SHP77 (cell line): ENCODE results near the gene C5orf15.

ENCODE experiments used
- DNase-seq, 2 experiments: peaks; one replicate each; lab custom pipeline; 2025; lab: John Stamatoyannopoulos, UW

C5orf15 gene

DNA sequence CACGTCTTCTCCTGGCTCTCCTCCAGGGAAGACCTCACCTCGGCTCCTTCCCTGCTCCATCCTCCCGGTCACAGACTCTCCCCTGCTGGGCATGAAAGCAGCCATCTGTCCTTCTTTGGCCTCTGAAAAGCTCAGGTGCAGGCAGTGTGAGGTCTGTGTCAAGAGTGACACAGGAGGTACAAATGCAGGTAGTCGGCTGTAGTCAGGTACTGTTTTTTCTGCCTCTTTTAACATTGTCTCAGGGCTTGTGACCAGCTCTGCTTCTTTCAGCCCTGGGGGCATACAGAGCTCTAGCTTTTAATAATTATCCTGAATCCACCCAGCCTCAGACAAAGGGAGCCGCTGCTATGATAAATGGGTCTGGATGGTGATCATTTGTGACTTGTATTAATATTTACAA, 46.4 kb downstream of the C5orf15 start:
- DNase-seq: no peak

DNA sequence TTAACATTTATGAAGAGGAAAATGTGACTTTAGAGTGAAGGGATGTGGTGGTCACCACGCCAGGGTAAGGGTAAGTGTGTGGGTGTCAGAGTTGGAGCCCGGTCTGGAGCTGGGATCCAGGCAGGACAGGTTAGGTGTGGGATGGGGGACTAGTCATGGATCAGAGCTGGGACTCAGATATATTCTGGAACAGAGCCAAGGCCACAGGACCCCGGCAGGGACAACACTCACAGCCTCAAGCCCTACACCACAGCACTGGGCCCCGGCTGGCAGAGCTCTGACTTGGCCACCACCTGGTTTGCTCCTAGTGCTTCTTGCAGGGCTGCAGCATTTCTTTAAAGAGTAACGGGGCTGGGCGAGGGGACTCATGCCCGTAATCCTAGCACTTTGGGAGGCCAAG, 47.4 kb downstream of the C5orf15 start:
- no peak for DNase-seq

DNA sequence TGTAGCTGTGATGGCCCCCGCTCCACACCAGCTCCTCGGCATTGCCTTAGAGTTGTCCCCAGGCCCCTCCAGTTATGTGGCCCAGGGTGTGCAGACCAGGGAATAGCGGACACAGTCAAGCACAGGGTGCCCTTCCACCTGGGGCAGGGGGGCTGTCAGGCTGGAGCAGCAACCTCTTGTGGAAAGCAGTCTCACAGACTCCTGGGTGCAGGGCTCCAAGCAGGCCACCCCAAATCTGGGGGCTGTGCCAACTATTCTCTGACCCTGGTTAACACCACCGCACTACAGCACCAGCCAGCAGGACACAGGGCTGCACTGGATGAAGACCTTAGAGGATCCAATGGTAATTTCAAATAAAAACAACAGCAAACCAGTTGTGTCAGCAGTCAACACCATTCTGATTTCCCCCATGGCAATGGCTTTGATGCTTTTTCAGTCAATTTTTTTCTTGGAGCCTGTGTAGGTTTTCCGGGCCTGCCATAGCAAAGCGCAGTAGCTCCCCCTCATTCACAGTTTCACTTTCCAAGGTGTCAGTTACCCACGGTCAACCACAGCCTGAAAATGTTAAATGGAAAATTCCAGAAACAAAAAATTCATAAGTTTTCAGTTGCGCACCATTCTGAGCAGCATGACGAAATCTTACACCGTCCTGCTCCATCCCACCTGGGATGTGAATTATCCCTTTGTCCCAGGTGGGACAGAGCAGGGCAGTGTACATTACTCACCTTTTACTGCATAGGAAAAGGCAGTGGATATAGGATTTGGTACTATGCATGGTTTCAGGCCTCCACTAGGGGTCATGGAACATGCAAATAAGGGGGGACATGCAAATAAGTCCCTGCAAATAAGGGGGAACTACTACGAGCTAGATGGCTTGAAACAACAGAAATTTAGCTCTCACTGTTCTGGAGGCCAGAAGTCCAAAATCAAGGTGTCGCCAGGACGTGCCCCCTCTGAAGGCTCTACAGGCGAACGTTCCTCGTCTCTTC, 49.0 kb downstream of the C5orf15 start:
- DNase-seq: no peak

DNA sequence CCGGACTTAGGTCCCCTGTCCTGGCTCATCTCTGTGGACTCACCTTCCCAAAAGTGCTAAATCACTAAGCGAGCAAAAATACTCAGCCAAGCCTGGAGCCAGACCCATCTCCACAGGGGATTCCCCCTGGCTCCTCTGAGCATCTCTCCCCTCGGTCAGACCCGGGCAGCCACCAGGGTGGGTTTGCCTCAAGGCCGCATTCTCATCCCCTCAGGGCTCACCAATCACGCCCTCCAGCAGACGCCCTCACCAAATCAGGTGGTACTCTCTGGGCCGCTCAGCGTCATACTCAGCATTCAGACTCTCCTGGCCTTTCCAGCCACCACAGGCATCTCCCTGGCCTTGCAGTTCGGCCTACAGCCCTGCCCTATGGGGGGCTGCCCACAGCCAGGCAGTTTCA, 49.7 kb downstream of the C5orf15 start:
- DNase-seq: no peak

DNA sequence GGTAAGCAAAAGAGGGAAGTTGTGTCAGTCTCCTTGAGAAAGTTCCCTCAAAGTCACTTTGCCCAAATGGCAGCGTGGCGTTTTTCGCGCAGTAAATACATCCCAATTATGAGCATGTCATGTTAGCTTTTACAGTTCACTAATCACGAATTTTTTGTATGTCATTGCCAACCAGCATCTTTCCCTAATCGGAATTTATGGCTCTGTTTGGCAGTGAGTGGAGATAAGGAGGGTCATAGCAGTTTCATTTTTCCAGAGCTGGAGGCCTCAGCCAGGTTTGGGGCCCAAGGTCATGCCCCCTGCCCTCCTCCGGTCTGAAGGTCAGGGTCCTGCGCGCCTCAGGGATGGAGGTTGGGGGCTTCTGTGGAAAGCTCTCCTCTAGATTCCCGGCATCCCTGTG, 50.1 kb downstream of the C5orf15 start:
- DNase-seq: no peak

DNA sequence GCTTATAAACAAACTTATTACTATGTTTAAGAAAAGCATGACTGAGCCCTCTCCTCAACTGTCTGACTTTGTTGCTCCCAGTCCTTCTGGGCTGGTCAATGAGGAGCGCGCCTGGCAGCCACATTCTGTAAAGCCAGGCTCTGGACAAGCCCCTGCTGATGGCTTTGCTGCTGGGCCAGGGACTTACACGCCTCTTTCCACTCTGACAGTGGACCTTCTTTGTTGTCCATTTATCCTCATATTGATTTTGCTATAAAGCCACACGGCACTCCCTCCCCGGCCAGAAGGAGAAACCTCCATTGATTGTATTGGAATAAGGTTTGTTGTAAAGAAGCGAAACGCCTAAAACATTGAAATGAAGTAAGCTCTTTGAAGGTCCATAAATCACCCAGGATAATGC, 50.6 kb downstream of the C5orf15 start:
- DNase-seq: no peak

DNA sequence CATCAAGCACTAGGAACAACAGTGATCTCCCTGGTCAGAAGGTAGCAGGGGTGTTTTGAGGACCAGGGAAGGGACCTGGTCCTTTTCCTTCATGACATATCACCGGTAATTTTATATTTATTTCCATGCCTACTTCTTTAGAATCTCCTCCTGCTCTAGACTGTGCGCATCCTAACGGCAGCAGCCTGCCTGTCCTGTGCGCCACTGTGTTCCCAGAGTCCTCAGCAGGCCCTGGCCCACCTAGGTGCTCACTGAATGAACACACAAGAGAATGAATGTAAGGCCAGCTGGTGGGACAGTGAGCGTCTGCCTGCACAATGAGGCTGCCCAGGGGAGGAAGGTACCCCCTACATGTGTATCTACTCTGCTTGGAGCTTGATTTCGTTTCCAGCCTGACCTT, 51.5 kb downstream of the C5orf15 start:
- DNase-seq: no peak

DNA sequence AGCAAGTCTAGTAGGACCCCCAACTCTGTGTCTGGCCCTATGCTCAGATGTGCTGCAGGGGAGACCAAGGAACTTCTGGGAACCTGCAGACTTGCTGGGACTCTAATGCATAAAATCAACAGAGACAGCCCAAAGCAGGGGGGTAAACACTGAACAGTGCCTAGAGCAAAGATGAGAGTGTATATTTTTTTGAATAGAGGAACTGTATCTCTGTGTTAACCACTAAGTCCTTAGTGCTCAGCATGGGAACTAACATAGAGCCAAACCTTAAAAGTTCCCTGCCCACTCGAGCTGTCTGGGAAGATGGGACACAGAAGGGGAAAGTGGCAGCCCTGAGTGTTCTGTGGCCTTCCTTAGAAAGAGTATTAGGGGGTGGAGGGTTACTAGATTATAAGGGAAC, 51.9 kb downstream of the C5orf15 start:
- no peak for DNase-seq

DNA sequence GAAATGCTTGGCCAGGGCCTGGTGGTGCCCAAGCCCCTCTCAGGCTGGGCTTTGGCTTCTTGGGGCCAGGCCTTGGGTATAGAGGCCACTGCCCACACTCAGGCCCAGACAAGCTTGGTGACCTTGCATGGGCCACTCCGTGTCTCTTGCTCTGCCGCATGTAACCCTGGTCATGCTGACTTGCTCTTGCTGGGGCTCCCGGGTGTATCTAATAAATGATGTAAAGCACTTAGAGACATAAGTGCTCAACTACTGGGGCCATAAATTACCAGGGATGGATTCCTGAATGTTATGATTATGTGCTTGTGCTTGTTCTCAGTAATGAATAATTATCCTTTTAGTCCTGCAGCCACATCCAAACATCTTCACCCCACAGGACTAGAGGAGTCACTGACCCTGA, 54.0 kb downstream of the C5orf15 start:
- no peak for DNase-seq

DNA sequence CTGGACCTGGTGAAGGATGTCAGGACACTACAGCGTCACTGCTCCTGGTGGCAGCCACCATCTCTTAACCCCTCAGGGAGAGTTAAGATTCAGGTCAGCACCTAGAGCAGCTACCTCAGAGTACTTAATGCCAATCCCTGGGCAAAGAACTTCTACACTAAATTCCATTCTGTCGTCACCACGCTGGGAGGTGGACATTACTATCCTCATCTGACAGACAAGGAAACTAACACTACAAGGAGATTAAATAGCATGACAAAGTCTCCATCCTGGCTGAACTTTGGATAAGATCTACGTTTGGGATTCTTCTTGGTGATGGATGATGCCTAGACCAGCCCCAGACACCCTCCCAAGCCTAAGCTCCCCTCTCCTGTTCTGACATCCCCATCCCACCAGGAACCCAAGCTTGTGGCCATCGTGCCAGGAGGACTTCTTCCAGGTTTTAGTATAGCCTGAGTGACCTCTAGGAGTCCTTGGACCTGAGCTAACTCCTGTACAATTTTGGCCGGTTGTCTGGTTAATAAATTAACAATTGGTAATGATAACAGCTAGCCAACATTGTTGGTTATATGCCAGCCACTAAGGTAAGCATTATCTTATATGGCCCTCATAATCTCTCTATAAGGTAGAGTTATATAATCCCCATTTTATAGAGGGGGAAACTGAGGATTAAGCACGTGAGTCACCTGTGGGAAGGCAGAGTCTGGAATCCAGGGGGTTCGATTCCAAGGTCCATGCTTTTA, 54.8 kb downstream of the C5orf15 start:
- DNase-seq: no peak

DNA sequence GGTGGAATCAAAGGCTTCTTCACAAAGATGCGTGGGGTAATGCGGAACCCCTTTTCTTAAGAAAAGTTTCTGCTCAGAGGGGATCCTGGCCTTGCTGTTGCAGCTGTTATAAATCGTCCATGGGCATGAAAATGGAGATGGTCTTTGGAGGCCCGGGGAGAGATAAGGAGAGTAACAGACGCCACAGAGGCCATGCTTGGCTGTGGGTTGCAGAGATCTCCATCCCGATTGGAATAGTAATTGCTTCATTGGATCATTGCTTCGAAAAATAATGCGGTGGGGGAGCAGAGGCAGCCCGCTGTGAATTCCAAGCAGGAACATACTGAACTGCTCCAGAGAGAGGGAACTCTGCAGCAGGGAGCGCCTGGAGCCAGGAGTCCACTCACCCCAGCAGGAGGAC, 55.5 kb downstream of the C5orf15 start:
- DNase-seq: no peak

DNA sequence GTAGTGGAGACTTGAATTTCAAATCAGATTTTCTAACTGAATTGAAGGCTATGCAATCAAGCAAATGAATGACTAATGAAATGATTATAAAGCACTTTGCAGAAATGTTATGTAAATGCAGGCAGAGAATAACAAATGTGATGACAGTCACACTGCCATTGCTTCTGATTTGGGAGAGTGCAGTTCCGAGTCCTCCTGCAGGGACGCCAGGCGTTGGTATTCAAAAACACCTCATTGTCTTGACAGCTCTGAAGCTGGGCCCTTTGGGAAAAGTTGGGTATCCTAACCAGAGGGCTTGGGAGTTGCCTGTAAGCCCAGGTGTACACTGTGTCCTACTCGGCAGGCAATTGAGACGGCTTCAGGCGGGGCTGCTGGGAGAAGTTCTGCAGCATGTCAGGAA, 57.9 kb downstream of the C5orf15 start:
- no peak for DNase-seq

DNA sequence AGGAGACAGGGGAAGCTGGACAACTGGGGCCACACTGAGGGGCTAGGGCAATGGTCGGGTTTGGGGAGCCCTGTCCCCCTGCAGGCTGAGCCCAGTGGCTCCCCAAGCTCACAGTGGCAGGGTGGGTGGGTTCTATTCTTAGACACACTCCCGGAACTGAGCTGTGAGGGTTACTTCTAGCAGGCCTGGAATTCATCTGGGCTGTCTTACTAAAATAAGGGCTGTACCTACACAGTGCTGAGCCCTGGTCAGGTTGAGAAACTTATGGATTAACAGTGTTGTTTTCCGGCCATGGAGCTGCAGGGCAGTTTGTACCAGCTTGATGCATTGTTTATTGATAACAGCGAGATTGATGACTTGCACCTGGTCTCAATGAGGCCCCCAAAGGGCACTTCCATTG, 58.8 kb downstream of the C5orf15 start:
- DNase-seq: no peak

DNA sequence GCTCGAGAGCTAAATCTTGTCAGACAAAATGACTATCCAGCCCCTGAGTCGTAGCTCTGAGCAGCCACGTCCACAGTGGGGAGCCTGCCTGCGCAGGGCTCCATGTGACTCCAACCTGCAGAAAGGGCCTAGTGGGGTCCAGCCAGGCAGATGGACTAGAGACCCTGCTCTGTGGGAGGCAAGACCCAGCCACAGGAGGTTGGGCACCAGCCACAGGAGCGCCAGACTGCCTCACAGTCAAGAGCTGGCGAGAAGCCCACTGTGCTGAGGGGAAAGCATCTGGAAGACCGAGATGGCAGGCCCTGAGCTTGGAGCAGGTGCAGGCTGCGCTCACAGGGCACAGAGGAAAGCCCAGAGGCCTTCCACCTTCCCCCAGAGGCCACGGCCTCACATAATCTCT, 61.4 kb downstream of the C5orf15 start:
- DNase-seq: peak in 1 of 2 experiments; percentile 49

DNA sequence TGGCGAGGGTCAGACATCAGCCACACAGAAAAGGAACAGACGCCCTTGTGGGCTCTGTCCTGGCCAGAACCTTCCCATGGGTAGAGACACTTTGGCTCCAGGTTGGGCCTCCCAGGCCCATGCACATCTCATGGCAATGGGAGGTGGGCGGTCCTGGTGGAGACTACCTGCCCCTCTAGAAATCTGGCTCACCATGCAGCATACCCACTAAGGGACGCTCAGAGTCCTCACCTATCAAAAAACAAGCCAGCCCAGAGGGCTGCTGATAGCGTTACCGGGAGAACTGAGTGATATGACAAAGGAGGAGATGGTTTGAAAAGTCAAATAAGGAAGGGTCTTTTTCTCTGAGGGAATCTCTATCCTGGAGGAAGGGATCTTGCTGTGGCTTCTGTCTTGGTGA, 62.1 kb downstream of the C5orf15 start:
- DNase-seq: no peak
